ENCODE data around the gene ADPRHL1. TPM values are rescaled to one million over a fixed set of nuclear protein-coding genes. Genes with fewer than 3 reads are reported as not detected.

The ADPRHL1 gene
- total RNA-seq, 2 donors from 2014 or later: 4.6 to 6.2 TPM

GRCh38 chr13:113476811-113477210 lies 23.5 kb upstream of the ADPRHL1 start:
- intact Hi-C loops (cut with DNase I): no loop called here
- Histone ChIP-seq H3K4me3 (no peak overlapping the region), H3K36me3 (no peaks in the 10 kb centered on the region), H3K9me3 (no peaks in the 10 kb centered on the region), H3K4me1 (no peaks in the 10 kb centered on the region), H3K9ac (ENCODE audit: low read depth in 2 of 2, low read length in 2 of 2) (no peak overlapping the region), H3K27me3 (no peaks in the 10 kb centered on the region), H3K27ac (no peak overlapping the region)
- no peak for DNase-seq
- TF ChIP-seq CTCF (IDR thresholded peaks at IDR 0.05): no peak

GRCh38 chr13:113475911-113476310 lies 22.6 kb upstream of the ADPRHL1 start:
- TF ChIP-seq CTCF (IDR thresholded peaks at IDR 0.05): no peak
- no peaks in the 10 kb centered on the region for H3K4me1 ChIP-seq
- no peaks in the 10 kb centered on the region for H3K27me3 ChIP-seq
- intact Hi-C loops (cut with DNase I): no loop called here
- no peak for DNase-seq
- H3K27ac ChIP-seq: no peak overlapping the region
- no peaks in the 10 kb centered on the region for H3K36me3 ChIP-seq
- H3K9ac ChIP-seq (ENCODE audit: low read depth in 2 of 2, low read length in 2 of 2): no peak overlapping the region
- H3K4me3 ChIP-seq: no peak overlapping the region
- H3K9me3 ChIP-seq: no peaks in the 10 kb centered on the region

- H3K4me3 ChIP-seq: no peak overlapping the region
Measured at GRCh38 chr13:113475280-113475679, 22.0 kb upstream of the ADPRHL1 start.

GRCh38 chr13:113474179-113474578 lies 20.9 kb upstream of the ADPRHL1 start:
- H3K4me1 ChIP-seq: no peaks in the 10 kb centered on the region
- DNase-seq: no peak
- no peaks in the 10 kb centered on the region for H3K27me3 ChIP-seq
- TF ChIP-seq CTCF (IDR thresholded peaks at IDR 0.05): no peak
- H3K27ac ChIP-seq: no peak overlapping the region
- H3K4me3 ChIP-seq: no peak overlapping the region
- H3K9ac ChIP-seq (ENCODE audit: low read depth in 2 of 2, low read length in 2 of 2): no peak overlapping the region
- intact Hi-C loops (cut with DNase I): no loop called here
- no peaks in the 10 kb centered on the region for H3K9me3 ChIP-seq
- H3K36me3 ChIP-seq: no peaks in the 10 kb centered on the region

More at GRCh38 chr13:113475280-113475679, 22.0 kb upstream of the ADPRHL1 start:
- Histone ChIP-seq H3K4me1 (no peaks in the 10 kb centered on the region), H3K9me3 (no peaks in the 10 kb centered on the region), H3K9ac (ENCODE audit: low read depth in 2 of 2, low read length in 2 of 2) (no peak overlapping the region), H3K27me3 (no peaks in the 10 kb centered on the region), H3K27ac (no peak overlapping the region), H3K36me3 (no peaks in the 10 kb centered on the region)
- no peak for DNase-seq
- no peak for TF ChIP-seq CTCF (IDR thresholded peaks at IDR 0.05)
- intact Hi-C loops (cut with DNase I): no loop called here

GRCh38 chr13:113472355-113473025 lies 19.2 kb upstream of the ADPRHL1 start:
- Histone ChIP-seq H3K4me3 (no peak overlapping the region), H3K27ac (no peak overlapping the region), H3K36me3 (no peaks in the 10 kb centered on the region), H3K4me1 (no peaks in the 10 kb centered on the region), H3K9me3 (no peaks in the 10 kb centered on the region), H3K27me3 (no peaks in the 10 kb centered on the region), H3K9ac (ENCODE audit: low read depth in 2 of 2, low read length in 2 of 2) (no peak overlapping the region)
- TF ChIP-seq CTCF (IDR thresholded peaks at IDR 0.05): no peak
- no peak for DNase-seq
- intact Hi-C loops (cut with DNase I): no loop called here

All from colonic mucosa (tissue), 4 donors.